A549 (cell line): ENCODE data around the gene BPI. TPM values are rescaled to one million over a fixed set of nuclear protein-coding genes. Genes with fewer than 3 reads are reported as not detected.
"Not testable (repeated sequence)": the region's sequence is repeated elsewhere in the genome, so short reads cannot be mapped to it uniquely, and the experiment has no call there.

Source experiments
- ATAC-seq, 2 experiments: fragments of 200-7000 bp in 1 of 2; fragments of >200 bp in 1 of 2; cut with Nextera tagmentation in 1 of 2; cut with Tn5 transposase in 1 of 2; 3 replicates each; pipeline versions ENCODE4 v1.8.0 to v1.9.1; 2018 to 2020; ENCODE audit warnings: mild to moderate bottlenecking in 1 of 2, moderate library complexity in 1 of 2
- CTCF ChIA-PET: fragments of 300-600 bp; sonication (Branson Sonifier 250); formaldehyde crosslinking; extraction: SDS; loops from one replicate; lab custom pipeline; 2021; ENCODE audit warnings: antibody characterized with exemption, inconsistent platforms; lab: Yijun Ruan, JAX
- POLR2A ChIA-PET: fragments of 350-600 bp; formaldehyde crosslinking; extraction: SDS; loops from one replicate; lab custom pipeline; 2021; ENCODE audit warnings: antibody characterized with exemption, inconsistent platforms; lab: Yijun Ruan, JAX
- DNase-seq, 2 experiments: peaks; one replicate each; pipeline versions ENCODE4 v3.0.0 to v3.0.0-alpha.2; 2011 to 2016; ENCODE audit warnings: low read depth in 1 of 2, low spot score in 1 of 2
- FAIRE-seq: peaks from 2 replicates; lab custom pipeline; 2011; peaks lifted over from hg19 to GRCh38; lab: Jason Lieb, UNC
- H3K27ac ChIP-seq, 2 experiments: fragments of >200 bp; sonication (Bioruptor Twin); formaldehyde crosslinking; 3 replicates each; pipeline ENCODE4 v1.5.1; 2016 to 2017
- H3K4me1 ChIP-seq: fragments of >200 bp; sonication (Bioruptor Twin); formaldehyde crosslinking; 3 replicates; pipeline ENCODE4 v1.6.1; 2016
- H3K4me2 ChIP-seq: fragments of >200 bp; sonication (Bioruptor Twin); formaldehyde crosslinking; 3 replicates; pipeline ENCODE4 v1.6.1; 2016
- H3K4me3 ChIP-seq: fragments of >200 bp; sonication (Bioruptor Twin); formaldehyde crosslinking; 3 replicates; pipeline ENCODE4 v1.5.1; 2016
- H3K9me3 ChIP-seq: fragments of >200 bp; sonication (Bioruptor Twin); formaldehyde crosslinking; 3 replicates; pipeline ENCODE4 v1.6.1; 2016
- ATOH8 ChIP-seq: fragments of 250-450 bp; sonication (Bioruptor Pico); IDR thresholded peaks from 2 replicates; pipeline ENCODE4 v1.5.0; 2020; ENCODE audit warnings: low read depth, mild to moderate bottlenecking, moderate library complexity
- BCL3 ChIP-seq: fragments of >200 bp; sonication (Bioruptor Twin); formaldehyde crosslinking; IDR thresholded peaks from 3 replicates; pipeline ENCODE4 v1.6.1; 2016
- CBX2 ChIP-seq: fragments of 200-600 bp; sonication (generic); IDR thresholded peaks from 2 replicates; pipeline ENCODE4 v1.6.1; 2016; ENCODE audit warnings: low read depth, mild to moderate bottlenecking, borderline replicate concordance
- EHMT2 ChIP-seq: fragments of 200-600 bp; sonication (generic); IDR thresholded peaks from 2 replicates; pipeline ENCODE4 v1.6.1; 2016; ENCODE audit warnings: antibody characterized with exemption, low read depth, mild to moderate bottlenecking, moderate library complexity
- ESRRA ChIP-seq: fragments of 150-350 bp; IDR thresholded peaks from 2 replicates; pipeline ENCODE4 v1.6.1; 2014; ENCODE audit warnings: mild to moderate bottlenecking, low read length, borderline replicate concordance
- FOSB ChIP-seq: fragments of 250-450 bp; sonication (Bioruptor Pico); IDR thresholded peaks from 2 replicates; pipeline ENCODE4 v1.5.0; 2020; ENCODE audit warnings: mild to moderate bottlenecking, moderate library complexity
- FOXS1 ChIP-seq: fragments of 250-450 bp; sonication (Bioruptor Pico); IDR thresholded peaks from 2 replicates; pipeline ENCODE4 v1.5.0; 2020; ENCODE audit warnings: mild to moderate bottlenecking, moderate library complexity
- GATA3 ChIP-seq: IDR thresholded peaks from 2 replicates; pipeline ENCODE4 v1.6.1; 2012; ENCODE audit warnings: borderline replicate concordance
- HOXB13 ChIP-seq: fragments of 250-450 bp; sonication (Bioruptor Pico); IDR thresholded peaks from 2 replicates; pipeline ENCODE4 v1.5.0; 2020; ENCODE audit warnings: low read depth, mild to moderate bottlenecking, moderate library complexity
- MAFK ChIP-seq: fragments of 450-650 bp; IDR thresholded peaks from 2 replicates; pipeline ENCODE4 v1.6.1; 2014; ENCODE audit not compliant: partially characterized antibody
- NR3C1 ChIP-seq: fragments of >200 bp; sonication (Bioruptor Twin); formaldehyde crosslinking; IDR thresholded peaks from 3 replicates; pipeline ENCODE4 v1.6.1; 2017
- PBX3 ChIP-seq: IDR thresholded peaks from 2 replicates; pipeline ENCODE4 v1.6.1; 2012
- POLR2A ChIP-seq: IDR thresholded peaks from 2 replicates; pipeline ENCODE4 v1.6.1; 2012; ENCODE audit warnings: mild to moderate bottlenecking, low read length
- POLR2AphosphoS2 ChIP-seq: conservative IDR thresholded peaks from 2 replicates; pipeline ENCODE4 v1.6.1; 2012; ENCODE audit warnings: low read length, improper control_type of control experiment, inconsistent platforms
- REST ChIP-seq: fragments of 200-600 bp; sonication (generic); IDR thresholded peaks from 2 replicates; pipeline ENCODE4 v1.6.1; 2016; ENCODE audit warnings: antibody characterized with exemption, mild to moderate bottlenecking, moderate library complexity
- RFX5 ChIP-seq: fragments of 450-650 bp; IDR thresholded peaks from 2 replicates; pipeline ENCODE4 v1.7.1; 2014; ENCODE audit warnings: antibody characterized with exemption, mild to moderate bottlenecking, moderate library complexity
- SMC3 ChIP-seq: fragments of >200 bp; sonication (Bioruptor Twin); formaldehyde crosslinking; IDR thresholded peaks from 3 replicates; pipeline ENCODE4 v1.6.1; 2018; ENCODE audit warnings: inconsistent platforms
- ZC3H11A ChIP-seq: fragments of 450-650 bp; IDR thresholded peaks from 2 replicates; pipeline ENCODE4 v1.6.1; 2014; ENCODE audit warnings: antibody characterized with exemption, mild to moderate bottlenecking
- ZFP36 ChIP-seq: fragments of 450-650 bp; IDR thresholded peaks from 2 replicates; pipeline ENCODE4 v1.6.1; 2014; ENCODE audit warnings: borderline replicate concordance; ENCODE audit not compliant: partially characterized antibody
- WGBS: methylation state at CpG from one replicate; pipeline ENCODE4 v1.1.6; 2017; ENCODE audit errors: missing lambda C conversion rate; 5-methylcytosine and 5-hydroxymethylcytosine counted together
- polyA minus RNA-seq: library from RNA; depleted of rRNA, polyadenylated mRNA; stranded (reverse); fragments of >200 nt; gene quantifications from 2 replicates; pipeline ENCODE4 v1.2.3, GENCODE V29; 2011; rRNA and poly(A)+ RNA removed
- polyA plus RNA-seq, 4 experiments: library from polyadenylated mRNA; depleted of rRNA in 3 of 4; stranded (reverse); fragments of >200 nt; fragmentation: RNase III in 1 of 4; extraction: RNeasy Plus Mini Kit Qiagen cat#74134 plus additional on column Dnase treatment in 1 of 4; gene quantifications; 2 replicates in 3 of 4; 3 replicates in 1 of 4; pipeline ENCODE4 v1.2.3, GENCODE V29; 2011 to 2017

The BPI gene
- polyA plus RNA-seq (2011; rRNA removed) (not detected in 2 replicates), polyA plus RNA-seq (2017; fragmentation: RNase III; extraction: RNeasy Plus Mini Kit Qiagen cat#74134 plus additional on column Dnase treatment) (not detected in 3 replicates), polyA minus RNA-seq (not detected in 2 replicates)
- not detected in 2 replicates for polyA plus RNA-seq (2012; cell fraction: cytosol; rRNA removed)
- not detected in 2 replicates for polyA plus RNA-seq (2012; cell fraction: nucleus; rRNA removed)

- Histone ChIP-seq H3K4me1 (no peaks in the 10 kb centered on the region), H3K4me2 (no peak within 1 kb of the TSS), H3K27ac (no peak within 1 kb of the TSS), H3K4me3 (no peak within 1 kb of the TSS), H3K9me3 (peaks cover 2% of the 10 kb centered on the region; the same call in 1 of the 3 replicates)
- FAIRE-seq (no peak), ATAC-seq (no peak; a peak in 3 of 6 replicates), DNase-seq (no peak)
- WGBS = 66% methylated on average over 21 of the region's 21 CpGs
- TF ChIP-seq REST (no peak), PBX3 (no peak), ZC3H11A (no peak), ZFP36 (no peak), EHMT2 (no peak), FOXS1 (CRISPR knock-in tag) (no peak), RFX5 (no peak), ATOH8 (CRISPR knock-in tag) (no peak), CBX2 (no peak), BCL3 (no peak)
- CTCF ChIA-PET = interaction anchor here (1.4 to 6.7 kb wide), 5 partner anchors 13 to 740 kb away, joined by 3 to 39 read pairs (median 8); no protein-coding TSS in a partner anchor
- POLR2A ChIA-PET = no interaction called here
Measured at GRCh38 chr20:38303908-38304379, at the start of gene BPI. Gene BPI, plus strand, starts transcription at chr20:38304156. Its CDS starts 68 bp downstream, at chr20:38304224.

- ATAC-seq, H3K4me3 ChIP-seq, H3K9me3 ChIP-seq, DNase-seq, H3K4me1 ChIP-seq, POLR2A ChIA-PET, H3K27ac ChIP-seq, FAIRE-seq, H3K4me2 ChIP-seq: not testable (repeated sequence)
- 74% methylated on average over 4 of the region's 4 CpGs for WGBS
- CTCF ChIA-PET = interaction anchor here (1.0 to 2.7 kb wide), 4 partner anchors 15 to 197 kb away, joined by 3 to 12 read pairs (median 3); no protein-coding TSS in a partner anchor
Measured at GRCh38 chr20:38254621-38255020, 49.3 kb upstream of the BPI start.

GRCh38 chr20:38255393-38255792 is 48.6 kb upstream of the BPI start:
- Histone ChIP-seq H3K4me3 (no peak overlapping the region), H3K4me1 (no peaks in the 10 kb centered on the region; the same call in 2 of the 3 replicates), H3K9me3 (no peaks in the 10 kb centered on the region), H3K4me2 (no peak overlapping the region), H3K27ac (no peak overlapping the region)
- POLR2A ChIA-PET = no interaction called here
- TF ChIP-seq ATOH8 (CRISPR knock-in tag) (no peak), MAFK (no peak), POLR2A (no peak), FOSB (CRISPR knock-in tag) (no peak), GATA3 (no peak), POLR2AphosphoS2 (no peak), ESRRA (no peak), SMC3 (no peak), NR3C1 (no peak), HOXB13 (CRISPR knock-in tag) (no peak)
- DNase-seq = no peak
- CTCF ChIA-PET = interaction anchor here (1.0 to 2.7 kb wide), 2 partner anchors 34 to 198 kb away, joined by 3 to 12 read pairs; no protein-coding TSS in a partner anchor
- FAIRE-seq = no peak
- ATAC-seq = no peak
- WGBS = 72% methylated on average over 5 of the region's 5 CpGs
